ENCODE results near the gene OTOG.

Gene OTOG

DNA sequence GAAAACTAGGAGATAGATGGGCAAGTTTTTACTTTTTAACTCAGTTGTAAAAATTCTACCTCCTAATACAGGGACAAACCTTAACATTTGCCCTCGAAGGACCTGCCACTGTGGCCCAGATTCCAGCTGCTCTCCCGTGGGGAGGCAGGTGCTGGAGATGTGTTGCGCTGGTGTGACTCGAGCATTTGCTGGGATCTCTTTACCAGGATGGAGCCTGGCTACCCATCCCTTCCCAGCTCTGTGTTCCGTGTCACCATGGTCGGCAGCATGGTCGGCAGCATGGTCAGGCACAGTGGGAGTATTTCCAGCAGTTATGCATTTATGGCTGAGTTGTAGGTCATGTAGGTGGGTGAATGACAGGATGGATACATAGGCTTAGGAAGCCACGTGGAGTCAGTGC lies 41.1 kb downstream of the OTOG start:
- no peak for DNase-seq (ENCODE audit: low read depth)

DNA sequence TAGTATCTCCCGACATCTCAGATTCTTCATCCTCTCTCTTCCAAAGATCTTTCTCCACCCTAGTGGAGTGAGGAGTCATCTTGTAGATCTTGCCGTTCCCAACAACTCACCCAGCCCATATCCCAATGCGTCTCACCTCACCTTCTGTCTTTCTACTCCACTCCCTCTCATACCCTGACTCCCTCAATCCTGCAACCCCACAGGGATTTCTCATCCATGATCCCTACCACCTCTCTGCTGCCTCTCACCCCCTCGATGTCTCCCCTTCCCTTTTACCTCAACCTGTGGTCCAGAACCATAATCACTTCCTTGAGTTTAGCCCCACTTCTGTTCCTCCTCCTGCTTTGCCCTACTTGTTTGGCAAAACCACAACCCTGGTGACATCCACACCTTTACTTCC lies 41.7 kb downstream of the OTOG start:
- DNase-seq (ENCODE audit: low read depth), result no peak

DNA sequence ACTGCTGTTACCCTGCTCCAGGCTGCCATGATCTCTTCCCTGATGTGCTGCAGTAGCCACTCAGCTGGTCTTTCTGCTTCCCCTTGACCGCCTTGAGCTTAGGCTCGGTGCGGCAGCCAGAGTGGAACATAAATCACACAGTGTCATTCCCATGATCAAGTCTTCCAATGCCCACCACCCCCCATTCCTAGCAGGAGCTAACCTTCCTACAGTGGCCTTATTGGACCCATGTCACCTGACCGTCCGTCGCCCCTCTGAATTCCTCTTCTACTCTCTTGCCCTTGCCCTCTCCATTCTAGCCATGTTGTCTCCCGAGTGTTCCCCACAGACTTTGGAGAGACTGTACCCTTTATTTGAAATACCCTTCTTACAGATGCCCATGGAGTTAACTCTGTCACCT lies 43.4 kb downstream of the OTOG start:
- DNase-seq (ENCODE audit: low read depth), result no peak

DNA sequence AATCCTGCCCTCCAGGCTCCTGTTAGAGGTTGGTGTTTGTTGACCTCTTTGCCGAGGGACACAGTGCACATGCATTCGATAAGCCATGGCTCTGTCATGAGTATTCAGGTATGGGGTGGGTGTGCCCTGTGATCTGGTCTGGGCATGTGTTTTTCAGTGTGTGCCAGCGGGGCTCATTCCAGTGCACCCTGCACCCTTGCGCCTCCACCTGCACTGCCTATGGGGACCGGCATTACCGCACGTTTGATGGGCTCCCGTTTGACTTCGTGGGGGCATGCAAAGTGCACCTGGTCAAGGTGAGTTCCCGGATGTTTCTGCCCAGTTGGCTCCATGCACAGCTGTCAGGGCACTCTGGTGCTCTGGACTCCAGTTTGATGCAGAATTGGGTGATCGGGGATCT lies 44.2 kb downstream of the OTOG start:
- DNase-seq (ENCODE audit: low read depth), result no peak

DNA sequence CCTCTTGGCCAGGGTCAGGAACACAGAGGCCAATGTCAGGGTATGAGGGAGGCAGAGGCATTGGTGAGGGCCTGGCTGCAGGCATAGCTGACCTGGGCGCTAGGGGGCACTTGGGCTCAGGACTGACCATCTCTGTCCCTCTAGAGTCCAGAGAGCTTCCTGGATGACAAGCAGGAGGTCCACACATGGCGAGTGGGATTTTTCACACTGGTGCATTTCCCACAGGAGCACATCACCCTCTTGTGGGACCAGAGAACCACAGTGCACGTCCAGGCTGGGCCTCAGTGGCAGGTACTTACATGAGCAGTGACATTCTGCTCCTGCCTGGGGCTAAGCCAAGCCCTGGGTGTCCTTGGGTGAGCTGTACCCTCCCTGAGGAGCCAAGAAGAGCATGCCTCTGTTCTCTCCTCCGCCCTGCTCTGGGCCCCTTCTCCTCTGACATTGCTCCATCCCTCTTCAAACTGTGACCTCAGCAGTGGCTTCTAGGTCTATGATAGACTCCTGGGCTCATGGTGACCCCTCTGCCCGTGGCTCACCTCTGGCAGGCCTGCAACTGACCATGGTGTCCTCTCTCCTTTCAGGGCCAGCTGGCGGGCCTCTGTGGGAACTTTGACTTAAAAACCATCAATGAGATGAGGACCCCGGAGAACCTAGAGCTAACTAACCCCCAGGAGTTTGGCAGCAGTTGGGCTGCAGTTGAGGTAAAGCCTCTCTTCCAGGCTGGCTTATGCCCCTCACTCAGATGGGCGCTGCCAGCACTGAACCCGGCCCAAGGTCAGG lies 46.6 kb downstream of the OTOG start:
- DNase-seq (ENCODE audit: low read depth), result no peak

DNA sequence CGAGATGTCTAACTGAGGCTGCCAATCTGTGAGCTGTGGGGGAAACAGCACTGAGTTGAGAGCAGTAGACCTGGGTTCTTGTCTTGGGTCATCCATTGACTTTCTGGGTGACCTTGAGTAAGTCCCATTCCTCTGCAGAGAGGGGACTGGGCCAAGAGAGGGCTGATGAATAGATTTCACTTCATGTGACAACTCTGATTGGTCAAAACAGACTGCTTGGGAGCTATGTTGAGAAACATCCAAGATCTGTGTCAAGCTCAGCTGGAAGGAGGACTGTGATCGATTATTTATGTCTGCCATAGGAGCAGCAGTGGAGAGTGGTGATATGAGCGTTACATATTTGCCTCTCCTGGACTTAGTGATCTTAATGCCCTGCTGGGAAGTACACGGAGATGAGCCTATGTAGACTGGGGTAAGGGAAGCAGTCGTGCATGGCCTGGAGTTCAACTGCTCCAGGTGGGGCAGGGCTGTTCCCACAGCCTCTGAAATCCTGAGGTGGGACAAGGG lies 47.7 kb downstream of the OTOG start:
- DNase-seq (ENCODE audit: low read depth), result no peak

DNA sequence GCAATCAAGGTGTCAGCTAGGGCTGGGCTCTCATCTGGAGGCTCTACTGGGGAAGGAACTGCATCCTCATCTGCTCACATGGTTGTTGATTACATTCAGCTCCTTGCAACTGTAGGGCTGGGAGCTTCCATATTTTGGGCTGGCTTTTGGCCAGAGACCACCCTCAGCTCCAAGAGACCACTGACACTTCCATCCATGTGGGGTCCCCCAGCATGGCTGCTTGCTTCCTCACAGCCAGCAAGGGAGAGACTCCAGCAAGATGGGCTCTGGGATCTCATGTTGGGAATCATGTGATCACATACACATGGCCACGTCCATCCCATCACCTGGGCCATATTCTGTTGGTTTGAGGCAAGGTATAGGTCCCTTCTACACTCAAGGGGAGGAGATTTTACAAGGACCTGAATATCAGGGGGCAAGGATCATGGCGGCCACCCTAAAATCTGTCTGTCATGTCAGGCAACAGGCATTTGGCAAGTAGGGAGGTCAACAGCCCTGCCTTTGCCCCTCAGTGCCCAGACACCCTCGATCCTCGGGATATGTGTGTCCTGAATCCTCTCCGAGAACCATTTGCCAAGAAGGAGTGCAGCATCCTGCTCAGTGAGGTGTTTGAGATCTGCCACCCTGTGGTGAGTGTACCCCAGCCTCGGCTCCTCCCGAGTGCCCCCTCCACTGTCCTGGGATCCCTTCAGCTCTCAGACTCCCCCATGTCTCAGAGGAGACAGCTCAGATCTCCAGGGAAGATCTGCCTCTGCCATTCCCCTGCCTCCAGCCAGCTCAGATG lies 48.7 kb downstream of the OTOG start:
- no peak for DNase-seq (ENCODE audit: low read depth)

DNA sequence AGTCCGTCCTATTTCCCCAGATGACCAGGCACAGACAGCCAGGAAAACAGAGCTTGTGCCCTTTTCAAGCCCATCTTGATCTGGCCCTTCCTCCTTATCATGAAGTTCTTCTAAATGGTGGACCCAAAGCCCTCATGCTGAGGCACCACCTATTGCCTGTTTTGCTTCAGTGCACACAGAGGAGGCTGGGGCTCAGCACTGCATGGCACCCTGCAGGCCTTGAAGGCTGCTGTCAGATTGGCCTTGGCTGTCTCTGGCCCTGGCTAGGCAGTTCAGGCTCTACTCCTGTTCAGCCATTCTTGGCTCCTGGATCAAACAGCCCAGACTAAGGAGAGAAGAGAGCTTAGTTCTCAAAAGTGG lies 49.2 kb downstream of the OTOG start:
- no peak for DNase-seq (ENCODE audit: low read depth)

DNA sequence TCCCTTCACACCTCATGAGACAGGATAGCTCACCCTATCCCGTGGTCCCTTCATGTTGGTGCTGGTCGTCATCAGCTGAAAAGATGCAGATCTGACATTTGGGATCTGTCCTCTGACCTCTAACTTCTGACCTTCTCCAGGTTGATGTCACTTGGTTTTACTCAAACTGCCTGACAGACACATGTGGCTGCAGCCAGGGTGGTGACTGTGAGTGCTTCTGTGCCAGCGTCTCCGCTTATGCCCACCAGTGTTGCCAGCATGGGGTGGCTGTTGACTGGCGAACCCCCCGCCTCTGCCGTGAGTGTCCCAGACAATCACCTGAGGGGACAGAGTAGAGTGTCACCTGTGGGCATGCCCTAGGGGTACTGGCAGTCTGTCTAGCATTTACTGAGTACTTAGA lies 49.7 kb downstream of the OTOG start:
- no peak for DNase-seq (ENCODE audit: low read depth)

DNA sequence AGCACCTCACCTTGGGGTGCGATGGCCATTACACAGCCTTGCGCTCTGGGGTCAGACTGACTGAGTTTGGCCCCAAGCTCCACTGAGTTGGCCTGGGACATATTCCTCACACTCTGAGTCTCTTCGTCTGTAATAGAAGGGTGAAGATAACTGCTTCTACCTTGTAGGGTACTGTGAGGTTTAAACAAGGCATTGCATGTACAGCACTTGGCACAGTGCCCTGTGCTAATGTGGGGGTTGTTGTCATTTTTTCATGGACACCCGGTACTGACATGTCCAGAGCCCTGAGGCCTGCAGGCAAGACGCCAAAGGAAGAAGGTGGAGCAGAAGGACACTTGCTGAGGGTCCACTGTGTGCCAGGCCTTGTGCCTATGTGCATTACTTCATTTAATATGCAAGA lies 50.7 kb downstream of the OTOG start:
- DNase-seq (ENCODE audit: low read depth), result no peak

DNA sequence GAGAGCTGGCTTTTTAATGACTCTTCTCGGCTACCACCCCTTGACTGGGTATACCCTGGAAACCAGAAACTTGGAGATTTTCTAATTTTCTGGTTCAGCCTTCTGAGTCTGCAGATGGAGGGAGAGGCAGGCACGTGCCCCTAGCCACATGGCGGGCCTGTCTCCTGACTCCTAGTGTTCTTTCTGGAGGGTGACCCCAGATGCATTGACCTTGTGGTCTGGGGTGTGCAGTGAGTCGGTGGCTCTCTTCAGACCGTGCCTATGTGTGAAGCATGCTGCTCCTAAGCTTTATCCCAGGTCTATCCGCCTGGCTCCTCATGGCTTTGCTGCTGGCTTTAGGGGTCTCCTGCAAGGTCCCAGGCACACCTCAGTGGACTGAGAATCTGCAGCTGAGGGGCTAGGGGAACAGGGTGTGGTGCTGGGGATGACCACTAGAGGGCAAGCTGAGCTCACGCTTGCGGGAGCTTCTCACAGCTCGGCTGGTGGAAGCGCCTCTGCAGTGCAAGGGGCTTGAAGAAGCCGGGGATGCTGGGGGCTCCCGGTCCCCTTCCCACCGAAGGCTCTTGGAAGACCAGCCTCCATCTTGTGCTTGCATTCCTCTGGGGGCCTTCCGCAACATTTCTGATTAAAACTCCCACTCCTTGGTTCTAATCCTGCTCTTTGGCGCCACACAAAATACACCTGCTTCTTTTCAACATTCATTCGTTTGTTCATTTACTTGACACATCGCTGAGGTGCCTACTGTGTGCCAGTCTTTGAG lies 51.8 kb downstream of the OTOG start:
- peak; percentile 57 for DNase-seq (ENCODE audit: low read depth)

DNA sequence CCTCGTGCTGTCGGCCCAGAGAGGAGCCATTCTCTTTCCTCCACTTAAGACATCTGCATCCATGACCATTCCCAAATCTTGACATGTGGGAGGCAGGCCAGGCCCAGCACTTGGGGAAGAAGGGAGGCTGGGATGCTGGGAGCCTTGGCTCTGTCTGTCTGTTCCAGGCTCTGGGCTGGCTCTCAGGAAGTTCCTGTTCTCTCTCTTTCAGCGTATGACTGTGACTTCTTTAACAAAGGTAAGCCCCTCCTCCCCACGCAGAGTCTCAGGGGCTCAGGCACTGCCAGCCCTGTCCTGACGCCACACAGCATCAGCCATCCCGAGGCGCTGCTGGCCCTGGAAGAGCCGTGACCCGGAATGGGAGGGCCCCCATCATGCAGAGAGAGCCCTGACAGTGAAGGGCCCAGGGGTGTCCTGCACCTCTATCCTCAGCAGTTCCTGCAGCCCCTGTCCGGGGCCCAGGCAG lies 52.4 kb downstream of the OTOG start:
- DNase-seq (ENCODE audit: low read depth), result no peak

DNA sequence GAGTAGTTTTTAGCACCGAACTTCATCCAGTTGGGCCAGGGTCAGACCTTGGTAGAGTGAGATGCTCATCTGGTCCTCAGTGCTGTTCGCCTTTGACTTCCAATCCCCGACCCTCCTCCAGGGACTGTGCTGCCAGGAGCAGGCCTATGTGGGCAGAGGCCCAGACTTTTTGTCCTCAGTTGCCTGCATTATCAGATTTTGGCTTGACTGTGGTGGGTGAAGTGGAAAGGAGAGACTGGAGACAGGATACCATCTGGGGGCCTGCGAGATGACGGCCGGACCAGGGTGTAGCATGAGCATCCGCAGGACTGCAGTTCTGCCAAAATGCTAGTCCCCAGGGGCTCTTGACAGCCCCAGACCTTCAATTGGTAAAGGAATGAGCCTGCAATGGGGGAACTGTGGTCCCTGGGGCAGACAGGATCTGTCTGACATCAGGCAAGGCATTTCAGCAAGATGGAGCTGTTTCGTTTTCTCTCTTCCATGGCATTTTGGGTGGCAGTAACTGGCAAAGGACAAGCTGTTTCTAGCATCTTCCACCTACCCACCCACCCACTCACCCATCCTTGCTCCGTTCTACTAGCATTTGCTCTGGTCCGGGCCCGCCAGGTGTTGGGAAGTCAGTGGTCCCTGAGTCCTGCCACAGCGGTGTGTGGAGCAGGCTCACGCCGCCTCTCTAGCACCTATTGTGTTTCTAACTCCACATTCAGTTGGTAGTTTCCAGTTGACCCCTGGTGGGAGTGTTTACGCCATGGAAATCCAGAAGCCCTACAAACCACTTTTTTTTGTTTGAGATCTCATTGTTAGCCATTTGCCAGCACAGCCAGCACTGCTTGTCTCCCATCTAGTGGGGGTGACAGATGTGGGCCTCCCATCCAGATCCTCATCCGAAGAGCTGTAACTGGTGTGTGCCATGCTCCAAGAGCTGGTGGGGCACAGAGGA lies 53.5 kb downstream of the OTOG start:
- no peak for DNase-seq (ENCODE audit: low read depth)

DNA sequence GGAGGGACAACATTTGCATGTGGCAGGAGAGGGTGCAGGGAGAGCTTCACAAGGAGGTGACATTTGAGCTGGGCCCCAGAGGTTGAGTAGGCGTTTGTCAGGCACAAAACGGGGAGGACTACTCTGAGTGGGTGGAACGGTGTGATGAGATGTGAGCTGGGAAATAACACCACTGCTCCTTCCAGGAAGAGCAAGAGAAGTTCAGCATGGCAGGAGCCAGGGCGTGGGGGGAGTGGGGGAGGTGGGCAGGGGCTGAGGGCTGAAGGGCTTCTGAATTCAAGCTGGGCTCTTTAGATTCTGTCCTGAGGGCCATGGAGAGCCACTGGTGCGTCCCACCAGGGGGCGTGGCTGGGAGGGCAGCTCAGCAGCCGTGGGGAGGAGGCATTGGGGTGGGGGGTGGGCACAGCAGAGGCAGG lies 54.2 kb downstream of the OTOG start:
- DNase-seq (ENCODE audit: low read depth), result no peak

DNA sequence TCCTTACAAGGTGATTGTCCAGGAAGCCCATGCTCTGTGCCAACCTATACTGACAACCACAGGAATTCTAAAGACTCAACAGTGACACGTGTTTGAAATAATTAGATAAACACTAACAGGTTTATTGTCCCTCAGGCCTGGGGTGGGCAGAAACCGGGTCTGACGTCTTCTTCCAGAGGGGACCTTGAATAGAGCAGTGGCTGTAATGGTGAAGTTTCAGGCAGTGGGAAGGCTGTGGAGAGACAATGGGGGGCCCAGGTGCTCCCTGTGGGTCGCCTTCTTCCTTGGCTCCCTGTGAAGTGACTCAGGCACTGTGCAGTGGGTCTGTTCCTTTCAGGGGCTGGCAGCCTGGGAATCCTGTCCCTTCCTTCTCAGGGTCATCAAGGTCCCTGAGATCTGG lies 54.6 kb downstream of the OTOG start:
- no peak for DNase-seq (ENCODE audit: low read depth)

DNA sequence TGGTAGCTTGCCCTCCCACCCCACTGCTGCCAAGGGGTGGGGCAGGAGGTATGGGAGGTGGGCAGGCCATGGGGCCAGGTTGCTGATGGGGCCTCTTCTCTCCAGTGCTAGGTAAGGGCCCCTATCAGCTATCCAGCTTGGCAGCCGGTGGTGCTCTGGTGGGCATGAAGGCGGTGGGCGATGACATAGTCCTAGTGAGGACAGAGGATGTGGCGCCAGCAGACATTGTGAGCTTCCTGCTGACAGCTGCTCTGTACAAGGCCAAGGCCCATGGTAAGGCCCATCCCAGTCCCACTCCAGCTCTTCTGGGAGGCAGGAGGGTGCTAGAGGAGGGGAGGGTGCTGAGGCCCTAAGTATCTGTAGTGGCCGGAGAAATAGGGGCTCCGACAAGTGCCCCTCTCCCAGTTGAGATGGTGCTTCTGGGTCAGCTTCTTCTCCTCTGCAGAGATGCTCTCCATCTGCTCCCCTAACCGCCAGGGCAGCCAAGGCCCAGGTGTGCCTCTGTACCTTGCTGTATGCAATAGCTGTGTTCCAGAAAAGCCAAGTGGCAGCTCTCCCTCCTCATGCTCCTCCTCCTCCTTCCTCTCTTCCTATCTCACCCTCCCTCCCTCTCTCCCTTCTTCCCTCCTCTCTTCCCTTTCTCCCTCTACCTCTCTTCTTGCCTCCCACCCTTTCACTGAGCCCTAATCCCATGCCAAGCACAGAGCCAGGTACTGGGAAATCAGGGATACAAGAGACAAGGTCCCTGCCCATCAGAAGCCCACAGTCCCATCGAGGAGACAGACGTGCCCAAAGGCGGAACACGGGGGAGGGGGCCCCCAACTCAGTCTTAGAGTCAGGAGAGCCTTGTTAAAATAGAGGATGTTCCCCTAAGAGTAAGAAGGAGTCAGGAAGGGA lies 55.3 kb downstream of the OTOG start:
- no peak for DNase-seq (ENCODE audit: low read depth)

DNA sequence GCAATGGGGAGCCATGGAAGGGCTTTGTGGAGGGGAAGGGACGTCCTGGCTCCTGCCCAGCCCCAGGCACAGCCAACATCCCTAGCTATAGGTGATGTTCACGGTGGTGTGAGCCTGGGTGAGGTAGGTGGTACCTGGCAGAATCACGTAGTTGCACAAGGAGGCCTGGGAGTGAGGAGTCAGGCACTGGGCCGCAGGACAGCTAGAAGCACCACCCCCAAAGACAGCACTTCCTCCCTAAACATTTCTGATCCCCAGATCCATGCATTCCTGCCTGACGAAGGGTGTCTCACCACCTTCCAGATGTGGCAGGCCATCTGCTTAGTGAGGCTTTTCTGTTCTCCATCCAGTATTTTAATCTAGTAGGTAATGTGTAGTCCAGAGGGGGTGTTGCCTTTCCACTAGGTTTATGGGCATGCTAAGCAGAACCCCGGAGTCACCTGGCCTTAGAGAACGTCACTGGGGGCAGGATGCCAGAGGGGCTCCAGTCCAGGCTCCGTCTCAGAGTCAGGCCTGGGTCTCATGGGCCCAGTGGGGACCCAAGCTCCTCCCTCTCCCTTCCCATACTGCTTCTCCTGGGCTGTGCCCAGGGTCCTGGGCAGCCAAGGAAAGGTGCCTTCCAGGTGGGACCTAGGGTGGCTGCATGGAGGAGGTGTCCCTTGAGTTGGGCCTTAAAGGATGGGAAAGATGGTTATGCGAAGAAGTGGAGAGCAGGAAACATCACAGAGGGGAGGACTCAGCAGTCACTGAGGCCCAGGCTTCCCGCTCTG lies 56.2 kb downstream of the OTOG start:
- DNase-seq (ENCODE audit: low read depth), result no peak

DNA sequence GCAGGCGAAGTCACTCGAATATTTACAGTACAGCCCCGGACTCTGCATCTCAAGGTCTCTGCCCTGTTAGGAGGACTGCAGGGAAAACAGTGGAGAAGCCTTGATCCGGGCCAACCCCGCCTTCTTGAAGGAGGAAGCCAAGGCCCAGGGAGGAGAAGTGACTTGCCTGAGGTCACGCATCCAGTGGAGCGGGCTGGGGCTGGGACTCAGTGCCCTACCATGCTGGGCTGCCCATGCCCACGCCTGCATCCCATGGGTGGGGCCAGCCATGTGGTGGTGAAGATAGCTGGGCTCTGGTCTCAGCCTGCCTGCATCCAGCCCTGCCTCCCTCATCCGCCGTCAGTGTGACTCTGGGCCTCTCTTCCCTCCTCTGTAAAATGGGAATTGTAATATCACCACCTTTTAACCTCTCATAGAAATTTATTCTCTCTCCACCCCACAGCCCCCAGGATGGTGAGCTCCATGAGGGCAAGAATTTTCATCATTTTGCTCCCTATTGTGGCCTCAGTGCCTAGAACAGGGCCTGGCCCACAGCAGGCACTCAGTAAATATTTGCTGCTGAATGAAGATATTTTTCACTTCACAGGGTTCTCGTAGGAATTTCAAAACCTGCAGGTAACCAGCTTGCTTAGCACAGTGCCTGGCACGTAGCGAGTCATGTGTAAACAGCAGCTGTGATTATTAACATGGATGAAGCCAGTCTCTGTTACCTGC lies 57.3 kb downstream of the OTOG start:
- no peak for DNase-seq (ENCODE audit: low read depth)

DNA sequence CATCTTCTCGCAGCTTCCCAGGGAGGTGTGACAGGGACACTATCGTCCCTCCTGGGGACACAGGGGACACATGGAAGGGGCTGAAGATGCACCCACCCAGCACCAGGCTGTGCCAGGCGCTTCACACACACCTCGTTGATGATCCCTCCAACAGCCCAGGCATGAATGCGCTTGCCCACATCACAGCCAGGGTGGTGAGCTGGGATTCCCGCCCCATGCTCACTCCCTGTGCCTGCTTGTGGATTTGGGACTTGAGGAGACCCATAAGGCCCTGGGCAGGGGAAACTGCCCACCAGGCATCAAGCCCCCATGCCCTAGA lies 57.8 kb downstream of the OTOG start:
- DNase-seq (ENCODE audit: low read depth), result no peak
